CD14-positive monocyte (primary cell): ENCODE measurements around the gene GAGE12J. TPM values are rescaled to one million over a fixed set of nuclear protein-coding genes. Genes with fewer than 3 reads are reported as not detected.
A peak's percentile ranks its signal among the peaks of the same experiment; 100 is the strongest.

Source experiments
- DNase-seq, 3 donors: peaks; one replicate each; pipeline ENCODE4 v3.0.0-alpha.2; 2011 to 2022
- H2AFZ ChIP-seq: 2 replicates; pipeline ENCODE4 v1.6.0; 2012; ENCODE audit warnings: mild to moderate bottlenecking, low read depth, low read length, inconsistent platforms; ENCODE audit not compliant: insufficient read depth, poor library complexity, severe bottlenecking
- H3K27ac ChIP-seq, 2 donors: 1 replicate in 1 of 2; 2 replicates in 1 of 2; pipeline ENCODE4 v1.5.1; 2012 to 2013; ENCODE audit warnings: low read length in 2 of 2, control low read depth in 1 of 2, inconsistent platforms in 1 of 2, low read depth in 1 of 2, mild to moderate bottlenecking in 1 of 2
- H3K27me3 ChIP-seq, 2 donors: one replicate each; pipeline versions ENCODE4 v1.6.0 to v1.6.1; 2011 to 2013; ENCODE audit warnings: low read length in 2 of 2; ENCODE audit not compliant: control insufficient read depth in 2 of 2, insufficient read depth in 2 of 2
- H3K36me3 ChIP-seq, 2 donors: replicated peaks in 1 of 2; 1 replicate in 1 of 2; 2 replicates in 1 of 2; pipeline versions ENCODE4 v1.5.1 to v1.6.1; 2012 to 2013; ENCODE audit warnings: low read length in 2 of 2, control low read depth in 1 of 2, inconsistent platforms in 1 of 2, mild to moderate bottlenecking in 1 of 2; ENCODE audit not compliant: insufficient read depth in 2 of 2, control insufficient read depth in 1 of 2
- H3K4me1 ChIP-seq, 2 donors: 1 replicate in 1 of 2; 2 replicates in 1 of 2; pipeline versions ENCODE4 v1.5.1 to v1.6.1; 2012 to 2013; ENCODE audit warnings: low read length in 2 of 2, control low read depth in 1 of 2, inconsistent platforms in 1 of 2, mild to moderate bottlenecking in 1 of 2, moderate library complexity in 1 of 2; ENCODE audit not compliant: insufficient read depth in 2 of 2, control insufficient read depth in 1 of 2
- H3K4me2 ChIP-seq: replicated peaks from 2 replicates; pipeline ENCODE3; 2012; ENCODE audit warnings: low read length, moderate library complexity, mild to moderate bottlenecking; ENCODE audit not compliant: poor library complexity, severe bottlenecking; ENCODE audit errors: extremely low read depth
- H3K4me3 ChIP-seq, 3 experiments: fragments of 200-600 bp in 1 of 3; sonication (generic) in 1 of 3; replicated peaks in 1 of 3; 1 replicate in 2 of 3; 2 replicates in 1 of 3; pipeline ENCODE4 v1.5.1; 2011 to 2013; ENCODE audit warnings: low read length in 3 of 3, mild to moderate bottlenecking in 3 of 3, control low read depth in 2 of 3, low read depth in 2 of 3, inconsistent platforms in 1 of 3, moderate library complexity in 1 of 3
- H3K79me2 ChIP-seq: 2 replicates; pipeline ENCODE4 v1.6.0; 2012; ENCODE audit warnings: mild to moderate bottlenecking, control low read depth, inconsistent platforms, low read length, moderate library complexity; ENCODE audit not compliant: insufficient read depth
- H3K9ac ChIP-seq: 2 replicates; pipeline ENCODE4 v1.6.0; 2017; ENCODE audit warnings: low read length, mild to moderate bottlenecking; ENCODE audit not compliant: insufficient read depth, poor library complexity, severe bottlenecking
- H3K9me3 ChIP-seq, 2 donors: replicated peaks in 1 of 2; 1 replicate in 1 of 2; 2 replicates in 1 of 2; pipeline versions ENCODE4 v1.5.1 to v1.6.1; 2012 to 2013; ENCODE audit warnings: low read length in 2 of 2, control low read depth in 1 of 2; ENCODE audit not compliant: control insufficient read depth in 1 of 2, insufficient read depth in 1 of 2
- H4K20me1 ChIP-seq: 2 replicates; pipeline ENCODE4 v1.6.0; 2012; ENCODE audit warnings: mild to moderate bottlenecking, low read length, control low read depth, moderate library complexity; ENCODE audit not compliant: insufficient read depth
- H3K27ac Mint-ChIP-seq, 7 donors: one replicate each; pipeline ENCODE4 v1.8.0; 2020; ENCODE audit warnings: mild to moderate bottlenecking in 7 of 7, mixed read lengths in 7 of 7, moderate library complexity in 6 of 7, inconsistent platforms in 2 of 7
- H3K27me3 Mint-ChIP-seq, 3 donors: one replicate each; pipeline ENCODE4 v1.8.0; 2021 to 2022; ENCODE audit warnings: low read depth in 3 of 3, mild to moderate bottlenecking in 3 of 3, mixed read lengths in 3 of 3, moderate library complexity in 3 of 3, inconsistent platforms in 1 of 3
- H3K36me3 Mint-ChIP-seq, 2 donors: one replicate each; pipeline ENCODE4 v1.8.0; 2020; ENCODE audit warnings: mixed read lengths in 2 of 2, inconsistent platforms in 1 of 2, mild to moderate bottlenecking in 1 of 2
- H3K4me1 Mint-ChIP-seq: one replicate; pipeline ENCODE4 v1.8.0; 2020; ENCODE audit warnings: mild to moderate bottlenecking, mixed read lengths
- H3K4me3 Mint-ChIP-seq, 2 donors: one replicate each; pipeline ENCODE4 v1.8.0; 2020; ENCODE audit warnings: mild to moderate bottlenecking in 2 of 2, mixed read lengths in 2 of 2, moderate library complexity in 1 of 2
- H3K9me3 Mint-ChIP-seq, 7 donors: one replicate each; pipeline ENCODE4 v1.8.0; 2020 to 2022; ENCODE audit warnings: mixed read lengths in 7 of 7, mild to moderate bottlenecking in 6 of 7, moderate library complexity in 6 of 7, inconsistent platforms in 2 of 7
- CTCF ChIP-seq: fragments of 200-600 bp; IDR thresholded peaks from one replicate; pipeline ENCODE4 v1.8.0; 2022; ENCODE audit warnings: antibody characterized with exemption, mild to moderate bottlenecking
- WGBS: methylation state at CpG from one replicate; pipeline ENCODE4 v1.1.5; 2013; ENCODE audit warnings: missing lambda C conversion rate; ENCODE audit not compliant: insufficient coverage; 5-methylcytosine and 5-hydroxymethylcytosine counted together
- intact Hi-C, 2 donors: fragments of 100-400 bp; cut with micrococcal nuclease; formaldehyde crosslinking; loops; one replicate each; pipeline versions ENCODE4 v1.15.0 to v1.15.1; 2023
- polyA plus RNA-seq, 3 donors: library from polyadenylated mRNA; depleted of rRNA in 1 of 3; unstranded in 2 of 3; stranded (reverse) in 1 of 3; fragments of 300-500 nt in 2 of 3; fragments of >200 nt in 1 of 3; fragmentation: Illumina TruSeq in 2 of 3; gene quantifications; 1 replicate in 2 of 3; 2 replicates in 1 of 3; pipeline ENCODE4 v1.2.3, GENCODE V29; 2012 to 2021

Gene GAGE12J
- polyA plus RNA-seq, 3 donors = not detected

- H3K27ac ChIP-seq = peak overlapping the region; percentile 83 to 92
- peaks cover 55% of the 10 kb centered on the region for H3K4me1 Mint-ChIP-seq
- no peaks in the 10 kb centered on the region for H4K20me1 ChIP-seq
- WGBS = 55% methylated on average over 6 of the region's 15 CpGs
- intact Hi-C loops = no loop called here
- H3K27me3 ChIP-seq = no peaks in the 10 kb centered on the region
- H3K4me3 ChIP-seq = peak overlapping the region; percentile 14 to 69 (median 37)
- peak overlapping the region; percentile 54 for H3K9ac ChIP-seq
- no peaks in the 10 kb centered on the region for H3K36me3 ChIP-seq
- DNase-seq = peak; percentile 23 to 47 (median 34)
- no peaks in the 10 kb centered on the region for H3K79me2 ChIP-seq
- H3K27me3 Mint-ChIP-seq = peaks cover 0 to 4% (median 0%) of the 10 kb centered on the region in 3 donors
- H3K36me3 Mint-ChIP-seq = no peaks in the 10 kb centered on the region
- H3K4me2 ChIP-seq = peak overlapping the region; percentile 65
- no peaks in the 10 kb centered on the region for H3K9me3 ChIP-seq
- peaks cover 0 to 2% (median 0%) of the 10 kb centered on the region in 7 donors for H3K9me3 Mint-ChIP-seq
- TF ChIP-seq CTCF = no peak
- H3K4me1 ChIP-seq = peaks cover 51 to 59% of the 10 kb centered on the region in 2 donors
- H3K27ac Mint-ChIP-seq = peak overlapping the region; percentile 91 to 98 (median 94)
- peak overlapping the region; percentile 79 for H2AFZ ChIP-seq
- peak overlapping the region; percentile 78 to 91 for H3K4me3 Mint-ChIP-seq
Observed at GRCh38 chrX:49308604-49309269, 13.1 kb upstream of the GAGE12J start.

GRCh38 chrX:49309401-49309981, 12.3 kb upstream of the GAGE12J start:
- H3K4me3 Mint-ChIP-seq = peak overlapping the region; percentile 78 to 91
- peak overlapping the region; percentile 79 for H2AFZ ChIP-seq

More at GRCh38 chrX:49309401-49309981, 12.3 kb upstream of the GAGE12J start:
- DNase-seq = no peak
- Mint-ChIP-seq H3K36me3 (no peaks in the 10 kb centered on the region), H3K27me3 (peaks cover 0 to 4% (median 0%) of the 10 kb centered on the region in 3 donors), H3K4me1 (peaks cover 57% of the 10 kb centered on the region), H3K27ac (peak overlapping the region; percentile 91 to 98 (median 94)), H3K9me3 (peaks cover 0 to 2% (median 0%) of the 10 kb centered on the region in 7 donors)
- Histone ChIP-seq H3K27ac (peak overlapping the region; percentile 83 to 92), H3K79me2 (no peaks in the 10 kb centered on the region), H3K4me2 (peak overlapping the region; percentile 65), H3K36me3 (no peaks in the 10 kb centered on the region), H3K9me3 (no peaks in the 10 kb centered on the region), H3K27me3 (no peaks in the 10 kb centered on the region), H4K20me1 (no peaks in the 10 kb centered on the region), H3K4me1 (peaks cover 51 to 62% of the 10 kb centered on the region in 2 donors), H3K4me3 (peak overlapping the region; percentile 14 to 69 (median 37)), H3K9ac (peak overlapping the region; percentile 54)
- no peak for TF ChIP-seq CTCF
- intact Hi-C loops = no loop called here
- WGBS = 0% methylated on average over 1 of the region's 8 CpGs
